GM18873 (cell line): ENCODE measurements around the gene HOXA10.

Experiments
- ATAC-seq: cut with Tn5 transposase; IDR thresholded peaks from one replicate; pipeline ENCODE4 v1.9.1; 2021; ENCODE audit warnings: mild to moderate bottlenecking, moderate library complexity, moderate number of reproducible peaks; ENCODE audit not compliant: unreplicated experiment, low FRiP score

The HOXA10 gene

DNA sequence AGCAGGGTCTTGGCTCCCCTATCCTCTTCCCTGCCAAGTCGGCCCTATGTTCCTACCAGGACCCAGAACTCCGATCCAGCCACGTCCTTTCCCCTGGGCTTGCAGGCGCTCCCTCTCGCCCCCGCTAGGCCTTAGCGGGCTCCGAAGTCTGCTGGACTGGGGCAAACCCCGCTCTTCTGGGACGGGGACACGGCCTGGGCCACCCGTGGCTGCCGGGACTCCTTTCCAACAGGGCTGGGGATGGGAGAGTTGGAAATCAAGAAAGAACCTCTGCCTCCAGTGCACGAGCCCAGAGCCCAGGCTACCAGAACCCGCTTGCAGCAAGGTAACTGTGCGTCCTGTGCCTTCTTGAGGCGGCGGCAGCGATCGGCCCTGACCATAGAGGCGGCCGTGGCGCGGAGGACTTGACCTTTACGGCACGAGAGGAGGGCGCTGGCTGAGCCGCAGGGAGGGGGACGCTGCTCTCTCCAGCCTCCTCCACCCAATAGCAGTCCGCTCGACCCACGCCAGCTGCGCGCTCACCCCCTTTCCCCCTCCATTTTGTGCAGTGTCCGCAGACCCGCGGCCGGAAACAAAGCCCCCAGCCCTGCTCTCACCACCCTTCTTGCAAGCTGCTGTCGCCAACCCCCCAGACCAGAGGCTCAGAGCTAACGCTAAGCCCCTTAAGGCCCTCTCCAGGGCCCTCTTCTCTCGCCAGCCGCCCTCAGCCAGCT is 17.9 kb upstream of the HOXA10 start:
- ATAC-seq = no peak

DNA sequence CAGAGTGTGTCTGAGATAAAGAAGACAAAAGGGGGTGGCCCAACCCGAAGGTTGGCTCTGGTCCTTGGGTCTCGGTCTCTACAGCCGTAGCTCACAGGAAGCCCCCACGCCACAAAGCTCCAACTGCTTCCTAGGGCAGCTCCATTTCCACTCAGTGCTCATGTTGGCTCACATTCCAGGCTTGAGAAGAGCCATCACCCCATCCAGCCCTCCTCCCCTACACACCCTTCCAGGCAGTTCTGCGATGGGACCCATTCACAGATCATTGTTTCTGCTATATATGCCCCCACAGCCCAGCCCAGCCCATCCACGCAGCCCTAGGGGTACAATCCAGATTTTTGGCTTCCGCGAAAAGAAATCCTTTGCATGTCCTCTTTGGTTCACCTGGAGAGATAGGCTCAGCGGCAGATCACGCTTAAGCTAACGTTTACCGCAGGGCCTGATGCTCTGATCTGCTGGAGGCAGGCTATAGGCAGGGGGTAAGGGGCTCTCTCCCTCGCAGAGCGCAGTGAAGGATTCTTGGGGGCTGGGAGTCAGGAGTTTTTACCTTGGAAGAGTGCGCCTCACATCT is 17.1 kb upstream of the HOXA10 start:
- ATAC-seq = no peak

DNA sequence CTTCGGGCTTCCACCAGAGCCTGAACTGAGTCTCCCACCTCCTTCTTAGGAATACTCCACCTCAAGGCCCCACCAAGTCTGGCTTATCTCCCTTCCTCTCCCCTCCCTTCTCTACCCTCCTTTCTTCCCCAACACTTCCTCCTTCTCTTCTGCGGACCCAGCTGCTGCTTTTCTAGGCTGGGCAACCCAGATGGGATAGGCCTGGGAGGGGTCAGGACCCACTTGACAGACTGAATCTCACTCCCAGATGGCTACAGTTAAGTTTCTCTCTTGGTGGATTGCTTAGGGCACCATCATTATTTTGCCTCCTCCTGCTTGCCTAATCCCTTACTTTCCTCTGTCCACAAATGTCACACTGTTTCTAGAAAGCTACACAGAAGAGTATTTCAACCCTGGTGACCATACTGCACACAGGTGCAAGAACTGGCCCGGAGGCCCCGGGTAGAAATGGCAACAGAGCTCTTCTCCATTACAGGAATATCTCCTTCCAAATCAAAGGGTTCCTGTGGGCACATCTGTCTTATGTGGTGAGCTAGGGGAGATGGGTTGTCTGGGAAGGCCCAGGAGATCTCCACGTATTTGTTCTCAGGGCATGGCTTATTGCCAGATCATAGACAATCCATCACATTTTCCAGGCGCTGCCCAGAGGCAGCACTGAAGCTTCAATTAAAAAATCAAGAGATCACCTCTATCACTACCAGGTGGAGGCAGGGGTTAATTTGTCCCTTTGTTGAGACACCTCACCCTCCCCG is 16.1 kb upstream of the HOXA10 start:
- ATAC-seq = no peak

DNA sequence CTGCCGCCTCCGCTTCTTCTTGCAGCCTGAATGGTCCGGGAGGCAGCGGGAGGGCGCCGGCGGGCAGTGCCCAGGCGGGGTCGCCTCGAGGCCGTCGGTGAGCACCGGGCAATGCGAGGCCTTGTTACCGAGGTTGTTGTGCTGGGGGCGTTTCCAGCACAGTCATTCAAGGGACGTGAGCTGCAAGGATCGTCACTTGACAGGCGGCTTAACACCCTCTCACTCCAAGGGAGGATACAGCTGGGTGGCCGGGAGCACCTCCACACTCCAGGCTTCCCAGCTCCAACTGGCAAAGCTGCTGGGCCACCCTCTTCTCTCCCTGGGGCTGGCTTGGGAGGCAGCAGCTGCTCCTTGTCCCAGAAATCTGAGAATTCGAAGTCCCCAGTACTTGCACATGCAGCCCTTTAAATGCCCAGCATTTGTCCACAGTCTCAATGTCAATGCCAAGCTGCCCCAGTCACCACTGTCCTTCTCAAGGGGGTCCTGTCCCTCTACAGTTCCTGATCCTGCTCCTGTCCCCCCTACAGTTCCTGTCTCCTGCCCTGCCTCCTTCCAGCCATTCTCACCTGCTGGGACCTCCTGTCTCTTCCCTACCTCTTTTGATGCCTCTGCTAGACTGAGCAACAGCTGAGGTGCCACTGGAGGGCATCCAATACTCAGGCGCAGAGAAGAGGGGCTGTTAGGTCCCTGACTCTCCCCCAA is 15.3 kb upstream of the HOXA10 start:
- ATAC-seq = no peak

DNA sequence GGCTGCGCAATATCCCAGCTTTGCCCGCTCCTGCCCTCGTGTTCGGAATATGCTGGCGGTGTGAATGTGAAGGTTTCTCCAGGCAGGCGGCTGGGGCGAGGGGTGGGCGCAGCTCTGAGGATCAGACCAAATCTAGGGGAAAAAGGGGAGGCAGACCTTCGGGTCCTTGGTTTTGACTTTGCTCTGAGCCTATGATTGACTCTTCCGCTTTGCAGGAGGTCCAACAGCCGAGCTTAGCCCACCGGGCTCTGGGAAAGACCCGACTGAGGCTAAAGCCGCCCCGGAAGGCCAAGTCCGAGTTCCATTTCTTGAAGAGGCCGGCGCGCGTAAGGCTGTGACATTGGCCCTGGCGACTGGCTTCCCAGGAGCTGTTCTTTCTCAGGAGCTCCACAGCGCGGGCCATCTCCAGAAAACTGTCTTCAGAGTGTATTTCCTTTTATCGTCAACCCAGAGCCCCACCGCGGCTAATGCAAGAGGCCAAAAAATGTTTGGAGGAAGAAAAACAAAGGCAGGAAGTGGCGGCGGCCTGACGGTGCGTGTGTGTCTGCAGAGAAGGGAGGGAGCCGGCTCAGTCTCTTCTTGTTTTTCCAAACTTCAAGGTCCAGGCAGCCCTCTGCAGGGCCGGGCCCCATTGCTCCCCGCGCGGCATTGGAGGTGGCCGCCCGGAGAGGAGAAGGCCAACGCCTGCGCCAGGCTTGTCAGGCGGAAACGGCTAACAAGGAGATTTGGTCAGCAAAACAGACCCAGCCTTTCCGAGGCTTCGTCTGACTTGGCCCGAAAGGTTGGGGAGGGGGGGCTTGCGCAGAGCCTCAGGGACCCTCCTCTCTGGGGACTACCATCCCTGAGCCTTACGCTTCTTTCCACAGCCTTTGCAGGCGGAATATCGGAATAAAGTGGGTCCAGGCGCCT is 14.5 kb upstream of the HOXA10 start:
- ATAC-seq = no peak

DNA sequence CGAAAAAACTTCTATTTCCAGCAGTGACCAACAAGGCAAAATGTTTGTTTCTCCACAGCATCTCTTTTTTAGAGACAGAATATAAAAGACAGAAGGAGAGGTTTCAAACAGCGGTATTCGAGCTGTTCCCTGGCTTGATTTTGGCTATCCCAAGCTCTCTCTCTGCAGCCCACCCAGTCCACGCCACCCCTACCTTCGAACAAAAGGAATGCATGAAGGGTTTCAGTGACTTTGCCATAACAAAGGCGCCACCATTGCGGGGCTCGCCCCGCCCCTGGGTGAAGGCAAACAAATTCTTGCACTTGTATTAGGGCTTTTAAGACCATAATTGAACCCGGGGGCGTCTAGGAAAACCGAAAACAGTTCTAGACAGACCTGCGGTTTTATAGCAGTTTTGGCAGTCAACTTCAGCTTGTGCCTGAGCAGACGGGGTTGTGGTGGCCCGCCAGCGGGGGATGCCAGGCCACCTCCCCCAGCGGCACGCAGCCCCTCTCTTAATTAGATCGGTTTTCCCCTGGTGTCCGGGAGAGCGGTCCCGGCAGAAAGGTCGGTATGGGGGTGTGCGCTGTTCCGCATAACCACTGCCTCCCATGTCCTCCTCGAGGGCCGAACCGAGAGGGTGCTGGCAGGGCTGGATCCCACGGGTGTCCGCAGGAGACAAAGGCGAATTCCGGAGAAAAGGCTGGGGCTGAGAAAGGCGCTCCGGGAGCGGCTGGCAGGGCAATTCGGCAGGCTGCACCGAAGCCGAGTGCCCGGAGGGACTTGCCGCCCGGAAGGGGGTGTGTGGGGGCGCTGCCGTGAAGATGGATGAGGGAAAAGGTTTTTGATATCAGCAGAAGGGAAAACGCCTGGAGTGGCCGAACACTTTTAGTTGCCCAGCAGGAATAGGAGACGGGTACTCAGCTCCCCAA is 13.6 kb upstream of the HOXA10 start:
- ATAC-seq = no peak

DNA sequence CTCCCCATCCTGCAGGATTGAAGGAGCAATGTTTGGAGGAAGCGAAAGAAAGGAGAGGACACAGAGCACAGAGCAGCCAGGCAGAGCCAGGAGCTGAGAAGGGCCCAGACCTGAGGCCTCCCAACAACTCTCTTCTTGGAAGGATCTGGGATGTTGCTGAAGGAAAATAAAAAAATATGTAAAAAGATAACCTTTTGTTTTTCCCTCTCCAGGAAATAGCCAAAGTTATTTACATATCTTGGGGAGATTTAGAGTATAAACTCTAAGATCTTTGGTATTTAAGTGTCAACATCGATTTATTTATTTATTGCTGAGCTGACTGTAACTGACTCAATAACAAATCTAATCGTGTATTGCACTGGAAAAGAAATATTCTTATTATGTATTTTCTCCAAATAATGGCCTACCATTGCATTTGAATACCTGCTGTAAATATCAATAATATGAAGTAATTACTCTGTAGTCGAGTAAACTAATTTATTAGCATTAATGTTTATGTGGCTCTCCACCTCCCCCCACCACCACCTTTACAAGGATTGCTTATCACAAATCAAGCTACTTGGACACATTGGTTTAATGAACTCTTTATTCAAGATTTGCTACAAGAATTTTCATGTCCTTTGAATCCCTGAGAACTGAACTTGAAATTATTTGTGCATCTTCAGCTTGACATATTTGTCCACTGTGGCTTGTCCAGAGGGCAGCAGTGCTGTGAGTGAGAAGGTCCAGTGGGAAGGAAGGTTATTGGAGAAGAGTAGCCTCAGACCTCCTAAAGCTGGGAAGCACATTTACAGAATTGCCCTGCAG is 12.8 kb upstream of the HOXA10 start:
- no peak for ATAC-seq

DNA sequence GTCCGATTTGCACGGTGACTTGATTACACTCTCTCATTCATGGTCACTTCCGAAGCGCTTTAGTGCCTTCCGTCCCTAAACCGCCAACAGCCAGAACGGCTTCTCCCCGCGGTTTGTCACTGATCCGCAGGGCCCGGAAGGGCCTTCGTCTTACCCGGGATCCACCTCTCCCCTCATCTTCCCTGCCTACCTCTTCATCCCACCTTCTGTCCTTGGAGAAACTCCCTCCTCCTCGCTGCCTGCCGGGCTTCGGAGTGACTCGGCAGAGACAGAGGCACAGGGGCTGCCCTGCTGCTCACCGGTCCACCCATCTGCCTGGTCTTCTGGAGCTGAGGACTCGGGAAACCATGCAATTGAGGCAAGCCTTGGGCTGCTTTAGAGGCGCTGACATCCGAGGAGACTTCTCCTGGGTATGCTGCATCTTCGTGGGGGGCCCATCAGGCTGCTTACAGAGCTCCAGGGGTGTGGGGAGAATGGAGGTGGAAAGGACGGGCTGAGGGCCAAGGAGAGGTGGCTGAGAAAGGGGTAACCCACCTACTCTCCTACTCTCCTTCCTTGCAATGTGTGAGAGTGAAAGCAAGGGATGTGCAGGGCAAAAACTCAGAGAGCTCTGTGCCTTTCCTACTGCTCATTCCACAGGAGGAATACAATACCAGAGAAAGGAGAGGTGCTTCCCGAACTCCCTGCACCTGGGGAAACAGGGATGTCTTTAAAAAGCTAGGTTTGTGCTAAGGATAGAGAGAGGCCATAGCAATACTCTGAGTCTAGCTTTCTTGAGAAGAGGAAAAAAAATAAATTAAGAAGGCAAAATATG is 11.9 kb upstream of the HOXA10 start:
- ATAC-seq = no peak

DNA sequence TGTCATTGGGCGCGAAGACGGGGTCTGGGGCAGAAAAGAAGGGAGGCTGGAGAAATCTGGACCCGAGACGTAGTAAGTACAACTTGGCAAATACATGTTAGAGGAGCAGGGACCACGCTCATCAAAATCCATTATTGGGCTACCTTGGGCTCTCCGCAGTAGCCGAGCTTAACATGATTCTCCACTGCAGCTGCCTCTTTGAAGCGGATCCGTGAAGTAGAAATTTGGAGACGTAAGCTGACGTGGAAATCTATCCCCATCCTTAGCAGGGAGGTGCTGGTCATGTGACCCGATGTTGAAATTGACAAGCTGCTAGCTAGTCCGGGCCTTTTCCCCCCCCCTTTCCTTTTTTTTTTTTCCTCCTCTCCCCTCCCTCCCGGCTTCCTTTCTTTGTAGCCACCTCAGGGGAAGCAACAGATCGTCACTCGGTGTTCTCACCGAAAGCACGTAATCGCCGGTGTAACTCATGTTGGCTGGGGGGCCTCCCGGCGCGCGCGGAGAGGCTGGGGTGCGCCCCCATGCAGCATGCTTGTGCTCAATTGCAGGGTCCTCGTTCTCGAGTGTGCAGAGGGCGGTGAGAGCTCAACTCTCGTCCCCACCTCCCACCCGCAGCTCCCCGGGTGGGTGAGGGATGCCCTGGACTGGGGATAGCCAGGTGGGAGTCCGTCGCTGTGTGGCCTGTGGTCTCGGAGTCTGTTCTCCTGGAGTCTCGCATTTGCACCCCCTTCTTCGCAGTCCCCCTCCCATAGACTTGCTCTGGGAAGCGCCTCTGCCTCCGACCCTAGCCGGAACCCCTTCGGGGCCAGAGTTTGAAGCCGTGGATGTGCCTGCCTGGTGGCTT is 11.1 kb upstream of the HOXA10 start, which contains the start of gene HOXA11:
Gene HOXA11 (minus strand): TSS at position 220 of the 841 bp plus-strand sequence. CDS start 88 bp downstream, at position 132.
- ATAC-seq = no peak

DNA sequence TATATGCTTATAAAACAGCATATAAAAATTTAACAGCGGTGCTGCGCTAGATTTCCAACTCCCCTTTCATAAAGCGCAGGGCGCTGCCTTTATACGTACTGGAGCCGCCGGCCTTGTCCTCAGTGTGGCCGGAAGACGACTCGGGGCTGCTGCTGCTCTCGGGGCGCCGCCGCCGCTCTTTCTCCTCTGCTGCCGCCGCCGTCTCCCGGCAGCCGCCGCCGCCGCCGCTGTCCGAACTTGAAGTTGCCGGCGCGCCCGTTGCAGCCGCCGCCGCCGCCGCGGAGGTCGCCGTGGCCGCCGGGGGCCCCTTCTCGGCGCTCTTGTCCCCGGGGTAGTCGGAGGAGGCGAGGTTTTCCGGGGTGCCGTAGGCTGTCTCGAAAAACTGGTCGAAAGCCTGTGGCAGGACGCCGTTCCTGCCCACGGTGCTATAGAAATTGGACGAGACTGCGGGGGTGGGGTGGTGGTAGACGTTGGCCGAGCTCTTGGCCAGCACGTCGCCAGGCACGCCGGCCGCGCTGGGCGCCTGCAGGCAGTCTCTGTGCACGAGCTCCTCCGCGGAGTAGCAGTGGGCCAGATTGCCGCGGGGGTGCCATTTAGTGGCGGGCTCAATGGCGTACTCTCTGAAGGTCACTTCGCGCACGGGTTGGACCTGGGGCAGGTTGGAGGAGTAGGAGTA is 10.4 kb upstream of the HOXA10 start:
- ATAC-seq = no peak

DNA sequence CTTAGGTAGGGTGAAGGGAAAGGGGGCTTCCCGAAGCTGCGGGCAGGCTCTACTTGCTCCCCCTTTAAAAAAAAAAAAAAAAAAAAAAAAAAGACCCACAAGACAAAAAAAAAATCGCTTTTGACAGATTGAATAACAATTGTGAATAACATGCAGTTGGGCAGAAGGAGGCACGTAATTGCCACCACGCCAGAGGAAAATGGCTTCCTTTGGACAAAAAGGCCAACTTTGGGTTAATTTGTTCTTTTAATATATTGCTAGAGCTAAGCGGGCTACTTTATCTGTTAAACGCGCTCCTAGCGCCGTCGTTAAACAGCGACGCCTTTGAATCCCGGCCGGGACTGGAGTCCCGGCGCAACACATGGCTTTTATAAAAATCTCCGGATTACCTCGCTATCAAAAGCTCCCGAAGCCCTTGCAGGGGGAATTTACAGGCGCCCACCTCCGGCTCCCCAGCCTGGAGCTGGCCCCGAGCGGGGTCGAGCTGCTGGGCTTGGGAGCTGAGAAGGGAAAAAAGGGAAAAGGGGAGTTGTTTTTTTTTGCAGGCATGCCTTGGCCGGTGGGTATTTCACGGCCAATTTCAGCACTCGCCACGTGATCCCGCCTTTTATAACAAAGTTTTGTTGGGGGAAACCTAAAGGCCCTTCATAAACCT is 9.7 kb upstream of the HOXA10 start:
- no peak for ATAC-seq

DNA sequence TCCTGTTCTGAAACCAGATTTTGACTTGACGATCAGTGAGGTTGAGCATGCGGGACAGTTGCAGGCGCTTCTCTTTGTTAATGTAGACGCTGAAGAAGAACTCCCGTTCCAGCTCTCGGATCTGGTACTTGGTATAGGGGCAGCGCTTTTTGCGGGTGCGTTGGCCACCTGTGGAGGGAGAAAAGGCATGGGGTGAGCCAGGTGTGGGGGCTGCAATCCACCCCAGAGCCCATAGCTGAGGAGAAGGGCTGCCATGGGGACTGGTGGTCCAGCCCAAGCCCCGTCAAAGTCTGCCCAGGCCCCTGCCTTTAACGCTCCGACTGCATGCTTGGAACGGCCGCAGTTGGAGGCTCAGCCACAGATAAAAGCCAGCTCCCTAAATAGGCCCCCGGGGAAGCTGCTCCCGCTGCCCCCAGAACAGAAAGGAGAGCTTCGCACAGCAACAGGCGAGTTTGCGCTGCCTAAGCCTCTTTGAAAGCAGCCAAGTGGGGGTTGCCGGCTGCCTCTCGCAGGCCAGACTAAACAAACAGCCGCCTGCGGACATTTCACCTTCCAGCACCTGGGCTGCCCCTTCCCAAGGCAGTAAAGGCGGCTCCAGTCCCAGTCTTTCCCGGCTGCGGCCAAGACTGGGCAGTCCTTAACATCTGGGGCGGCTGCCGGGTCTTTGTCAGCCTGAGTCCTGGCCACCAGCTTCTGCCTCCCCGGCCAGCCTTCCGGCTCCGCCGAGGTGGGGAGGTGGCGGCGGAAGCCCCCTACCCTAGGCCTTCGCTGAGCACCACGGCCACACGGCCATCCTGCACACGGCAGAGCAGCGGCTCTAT is 9.0 kb upstream of the HOXA10 start:
- no peak for ATAC-seq

DNA sequence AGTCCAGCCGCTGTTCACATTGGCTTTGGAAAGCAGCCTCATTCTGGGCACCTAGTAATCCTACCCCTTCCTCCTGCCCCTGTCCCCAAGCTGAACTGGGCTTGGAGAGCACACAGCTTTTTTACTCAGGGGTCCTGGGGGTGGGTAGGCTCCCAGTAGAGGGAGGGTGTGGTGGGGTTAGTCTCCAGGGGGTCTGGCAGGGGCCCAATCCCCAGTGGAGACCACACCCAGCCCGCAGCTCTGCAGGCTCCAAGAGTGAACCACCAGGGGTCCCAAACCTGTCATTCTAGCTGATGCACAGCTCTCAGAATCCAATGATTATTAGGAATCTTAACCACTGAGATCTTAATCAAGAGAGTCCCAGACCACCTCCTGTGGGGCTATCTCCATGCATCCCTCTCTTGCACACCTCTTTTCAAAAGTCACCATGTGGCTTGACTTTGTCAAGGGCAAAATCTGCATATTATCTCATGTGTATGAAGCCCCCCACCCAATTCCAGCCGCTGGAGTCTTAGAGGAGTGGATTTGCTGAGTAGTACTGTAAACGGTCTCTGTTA is 8.2 kb upstream of the HOXA10 start:
- ATAC-seq = no peak

DNA sequence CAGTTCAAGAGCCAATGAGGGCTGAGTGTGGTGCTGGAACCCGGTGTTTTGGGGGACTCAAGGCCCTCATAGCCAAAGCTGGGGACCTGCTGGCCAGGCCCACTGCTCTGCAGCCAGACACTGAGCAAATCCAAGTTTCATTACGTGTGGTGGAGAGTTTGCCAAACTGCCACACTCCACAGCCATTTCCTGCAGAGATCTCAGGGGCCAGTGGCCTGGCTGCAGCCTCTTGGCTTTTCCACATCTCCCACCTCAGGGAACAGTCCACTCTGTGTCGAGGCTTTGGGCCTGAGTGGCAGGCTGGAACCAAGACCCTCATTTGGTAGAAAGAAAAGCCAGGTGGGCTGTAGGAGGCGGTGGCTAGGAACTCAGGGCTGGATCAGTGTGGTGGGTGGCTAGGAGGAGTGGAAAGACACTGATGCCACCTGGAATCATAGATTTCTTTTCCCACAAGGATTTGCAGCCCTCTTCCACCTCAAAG is 7.7 kb upstream of the HOXA10 start:
- ATAC-seq = no peak
